ENCODE results near the gene FCGR1A.
"Not testable (repeated sequence)": the region's sequence is repeated elsewhere in the genome, so short reads cannot be mapped to it uniquely, and the experiment has no call there.

GRCh38 chr1:149804417-149805080, 22.1 kb downstream of the FCGR1A start:
- TF ChIP-seq POLR2AphosphoS5 (IDR thresholded peaks at IDR 0.05; ENCODE audit: control insufficient read depth, insufficient read depth, low read depth, low read length); CTCF (IDR thresholded peaks at IDR 0.05 in 2 of 3, conservative IDR thresholded peaks at IDR 0.05 in 1 of 3; ENCODE audit: insufficient read depth in 2 of 3, low read depth in 1 of 3, low read length in 3 of 3); YY1 (IDR thresholded peaks at IDR 0.05; ENCODE audit: borderline replicate concordance in 1 of 3, control insufficient read depth in 1 of 3, extremely low read depth in 1 of 3, insufficient read depth in 3 of 3, insufficient read length in 1 of 3, insufficient replicate concordance in 2 of 3, low read depth in 1 of 3, low read length in 2 of 3); ETS1 (conservative IDR thresholded peaks at IDR 0.05; ENCODE audit: control insufficient read depth, low read depth, low read length); ZNF512 (tag; IDR thresholded peaks at IDR 0.05): not testable (repeated sequence)

Measured in K562 (cell line).